ENCODE data around the gene FBXL14. TPM values are rescaled to one million over a fixed set of nuclear protein-coding genes. Genes with fewer than 3 reads are reported as not detected.

Gene FBXL14
- polyA plus RNA-seq, 1 experiment: 3.2 TPM

DNA sequence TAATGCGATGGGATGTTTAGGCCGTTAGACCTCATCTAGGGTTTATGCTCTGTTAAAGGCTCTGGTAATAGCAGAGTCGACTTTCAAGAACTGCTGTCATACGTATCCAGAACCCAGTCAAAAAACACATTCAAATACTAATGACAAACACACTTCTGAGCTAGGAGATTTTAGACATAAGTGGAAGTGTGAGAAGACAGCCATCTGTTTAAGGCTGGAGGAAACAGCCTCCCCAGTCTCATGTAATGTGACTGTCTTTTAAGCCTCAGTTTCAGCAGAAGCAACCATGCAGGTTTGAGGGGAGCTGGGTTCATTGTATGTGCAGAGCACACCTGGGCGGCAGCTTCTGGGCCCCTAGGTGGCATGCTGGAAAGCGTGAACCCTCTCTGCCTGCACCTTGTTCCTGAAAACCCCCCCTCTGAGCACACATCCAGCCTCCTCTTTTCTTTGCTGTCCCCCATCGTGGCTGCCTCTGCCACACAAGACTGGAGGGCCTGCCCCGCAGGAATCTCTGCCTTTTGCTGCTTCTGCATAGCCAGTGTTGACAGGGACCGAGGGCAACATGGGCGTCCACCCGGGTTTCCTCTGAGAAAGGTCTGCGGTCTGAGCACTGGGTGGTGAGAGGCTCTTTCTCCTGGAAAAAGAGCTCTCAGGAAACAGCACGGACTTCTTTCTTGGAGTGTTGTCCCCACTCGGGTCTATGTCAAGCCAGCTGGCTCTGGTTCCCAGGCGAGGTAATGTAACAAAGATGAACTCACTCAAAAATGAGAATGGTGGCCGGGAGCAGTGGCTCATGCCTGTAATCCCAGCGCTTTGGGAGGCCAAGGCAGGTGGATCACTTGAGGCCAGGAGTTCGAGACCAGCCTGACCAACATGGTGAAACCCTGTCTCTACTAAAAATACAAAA is 46.2 kb upstream of the FBXL14 start:
- no peak overlapping the region for H3K27ac ChIP-seq (ENCODE audit: low read depth, low read length)
- CTCF ChIA-PET: interaction anchor here (0.7 to 1.4 kb wide), 3 partner anchors 150 to 185 kb away, joined by 4 to 6 read pairs (median 5); no protein-coding TSS in a partner anchor
- H3K27me3 ChIP-seq (ENCODE audit: control insufficient read depth, insufficient read depth, low read length): no peaks in the 10 kb centered on the region
- no peak overlapping the region for H3K4me3 ChIP-seq (ENCODE audit: low read depth, low read length)
- TF ChIP-seq, protein P1, sequence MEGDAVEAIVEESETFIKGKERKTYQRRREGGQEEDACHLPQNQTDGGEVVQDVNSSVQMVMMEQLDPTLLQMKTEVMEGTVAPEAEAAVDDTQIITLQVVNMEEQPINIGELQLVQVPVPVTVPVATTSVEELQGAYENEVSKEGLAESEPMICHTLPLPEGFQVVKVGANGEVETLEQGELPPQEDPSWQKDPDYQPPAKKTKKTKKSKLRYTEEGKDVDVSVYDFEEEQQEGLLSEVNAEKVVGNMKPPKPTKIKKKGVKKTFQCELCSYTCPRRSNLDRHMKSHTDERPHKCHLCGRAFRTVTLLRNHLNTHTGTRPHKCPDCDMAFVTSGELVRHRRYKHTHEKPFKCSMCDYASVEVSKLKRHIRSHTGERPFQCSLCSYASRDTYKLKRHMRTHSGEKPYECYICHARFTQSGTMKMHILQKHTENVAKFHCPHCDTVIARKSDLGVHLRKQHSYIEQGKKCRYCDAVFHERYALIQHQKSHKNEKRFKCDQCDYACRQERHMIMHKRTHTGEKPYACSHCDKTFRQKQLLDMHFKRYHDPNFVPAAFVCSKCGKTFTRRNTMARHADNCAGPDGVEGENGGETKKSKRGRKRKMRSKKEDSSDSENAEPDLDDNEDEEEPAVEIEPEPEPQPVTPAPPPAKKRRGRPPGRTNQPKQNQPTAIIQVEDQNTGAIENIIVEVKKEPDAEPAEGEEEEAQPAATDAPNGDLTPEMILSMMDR (IDR thresholded peaks at IDR 0.05; ENCODE audit: low read depth, low read length): no peak
- DNase-seq (ENCODE audit: low read depth, low spot score): no peak
- POLR2A ChIA-PET: interaction anchor here (0.5 kb wide), 1 partner anchor 627 kb away, joined by 4 read pairs; no protein-coding TSS in a partner anchor
- no peaks in the 10 kb centered on the region for H3K9me3 ChIP-seq (ENCODE audit: control insufficient read depth, insufficient read depth, low read length)

DNA sequence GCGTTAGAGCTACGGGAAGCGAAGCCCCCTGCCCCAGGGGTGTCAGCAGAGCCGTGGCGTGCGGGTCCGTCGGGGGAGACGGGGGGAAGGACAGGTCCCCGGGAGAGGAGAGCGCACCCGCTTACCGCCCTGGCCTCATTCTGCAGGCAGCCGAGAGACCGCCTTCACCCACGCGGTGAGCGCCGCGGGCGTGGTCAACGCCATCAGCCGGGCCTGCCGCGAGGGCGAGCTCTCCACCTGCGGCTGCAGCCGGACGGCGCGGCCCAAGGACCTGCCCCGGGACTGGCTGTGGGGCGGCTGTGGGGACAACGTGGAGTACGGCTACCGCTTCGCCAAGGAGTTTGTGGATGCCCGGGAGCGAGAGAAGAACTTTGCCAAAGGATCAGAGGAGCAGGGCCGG is 45.2 kb upstream of the FBXL14 start:
- Histone ChIP-seq H3K4me3 (ENCODE audit: low read depth, low read length) (no peak overlapping the region), H3K27ac (ENCODE audit: low read depth, low read length) (no peak overlapping the region), H3K9me3 (ENCODE audit: control insufficient read depth, insufficient read depth, low read length) (no peaks in the 10 kb centered on the region), H3K27me3 (ENCODE audit: control insufficient read depth, insufficient read depth, low read length) (no peaks in the 10 kb centered on the region)
- CTCF ChIA-PET: interaction anchor here (1.4 to 3.7 kb wide), 2 partner anchors 151 to 300 kb away, joined by 5 to 12 read pairs; no protein-coding TSS in a partner anchor
- TF ChIP-seq, protein P1 (IDR thresholded peaks at IDR 0.05; ENCODE audit: low read depth, low read length): no peak
- no peak for DNase-seq (ENCODE audit: low read depth, low spot score)
- POLR2A ChIA-PET: no interaction called here

DNA sequence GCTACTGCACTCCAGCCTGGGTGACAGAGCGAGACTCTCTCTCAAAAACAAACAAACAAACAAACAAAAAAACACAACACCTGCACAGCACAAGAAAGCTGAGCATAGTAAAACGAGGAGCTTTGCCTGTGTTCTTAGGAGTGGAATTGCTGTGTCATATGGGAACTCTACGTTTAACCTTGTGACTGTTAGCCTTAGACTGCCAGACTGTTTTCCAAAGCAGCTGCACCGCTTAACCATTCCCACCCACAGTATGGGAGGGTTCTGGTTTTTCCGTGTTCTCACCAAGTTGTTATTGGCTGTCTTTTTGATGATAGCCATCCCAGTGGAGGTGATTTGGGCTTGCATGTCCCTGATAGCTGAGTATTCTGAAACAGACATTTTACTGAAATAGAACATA is 43.8 kb upstream of the FBXL14 start:
- no peak overlapping the region for H3K4me3 ChIP-seq (ENCODE audit: low read depth, low read length)
- no peak for DNase-seq (ENCODE audit: low read depth, low spot score)
- H3K27me3 ChIP-seq (ENCODE audit: control insufficient read depth, insufficient read depth, low read length): no peaks in the 10 kb centered on the region
- no peaks in the 10 kb centered on the region for H3K9me3 ChIP-seq (ENCODE audit: control insufficient read depth, insufficient read depth, low read length)
- TF ChIP-seq, protein P1 (IDR thresholded peaks at IDR 0.05; ENCODE audit: low read depth, low read length): no peak
- ChIA-PET POLR2A (no interaction called here), CTCF (interaction anchor here (1.3 to 3.7 kb wide), 2 partner anchors 15 to 302 kb away, joined by 4 to 12 read pairs; no protein-coding TSS in a partner anchor)
- no peak overlapping the region for H3K27ac ChIP-seq (ENCODE audit: low read depth, low read length)

DNA sequence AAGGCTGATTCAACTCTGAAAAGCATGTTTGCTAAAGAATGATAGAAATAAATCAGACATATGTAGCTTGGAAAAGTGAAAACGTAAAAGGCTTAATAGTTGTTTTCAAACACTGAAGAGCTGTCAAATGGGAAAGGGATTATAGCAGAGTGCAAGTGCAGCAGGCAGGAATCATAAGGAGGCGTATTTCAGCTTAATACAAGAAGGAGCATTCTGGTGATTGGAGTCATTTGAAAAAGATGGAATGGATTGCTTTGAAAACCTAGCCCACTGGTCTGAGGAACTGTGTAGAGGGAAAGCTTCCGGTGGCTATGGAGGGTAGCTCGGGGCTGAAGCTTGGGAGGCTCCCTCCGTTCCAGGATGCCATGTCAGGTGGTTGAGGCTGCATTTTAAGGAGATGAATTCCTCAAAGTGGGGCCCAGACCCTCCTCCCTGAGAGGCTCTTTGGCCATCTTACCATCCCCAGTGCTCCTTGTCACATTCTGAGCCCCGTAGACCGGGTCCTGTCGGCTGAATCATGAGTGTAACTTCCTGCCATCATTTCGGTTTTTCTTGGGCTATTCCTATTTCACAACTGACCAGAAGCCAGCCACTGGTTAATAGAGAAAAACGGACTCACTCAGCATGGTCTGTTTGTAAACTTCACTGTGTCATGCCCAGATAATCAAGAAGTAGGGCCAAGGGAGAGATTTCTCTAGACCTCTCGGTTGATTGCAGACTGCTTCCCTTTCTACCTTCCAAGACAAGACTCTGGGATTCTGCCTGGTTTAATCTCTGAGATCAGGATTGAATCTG is 41.1 kb upstream of the FBXL14 start:
- no peak overlapping the region for H3K4me3 ChIP-seq (ENCODE audit: low read depth, low read length)
- H3K9me3 ChIP-seq (ENCODE audit: control insufficient read depth, insufficient read depth, low read length): no peaks in the 10 kb centered on the region
- POLR2A ChIA-PET: no interaction called here
- CTCF ChIA-PET: interaction anchor here (0.5 to 3.8 kb wide), 17 partner anchors 10 to 531 kb away, joined by 3 to 82 read pairs (median 8); no protein-coding TSS in a partner anchor
- no peak for DNase-seq (ENCODE audit: low read depth, low spot score)
- H3K27me3 ChIP-seq (ENCODE audit: control insufficient read depth, insufficient read depth, low read length): no peaks in the 10 kb centered on the region
- no peak overlapping the region for H3K27ac ChIP-seq (ENCODE audit: low read depth, low read length)
- TF ChIP-seq, protein P1 (IDR thresholded peaks at IDR 0.05; ENCODE audit: low read depth, low read length): no peak

Data from AG04450 (cell line).